ENCODE measurements around the gene LIN54. TPM values are rescaled to one million over a fixed set of nuclear protein-coding genes. Genes with fewer than 3 reads are reported as not detected.

LIN54 gene
- total and polyA plus RNA-seq, 2 of the 13 experiments (the other 11 are each of a cell fraction or from before 2014, with no cell fraction given), result 25.2 to 32.9 TPM

- peak; percentile 87; the same call in 1 of the 2 replicates for TF ChIP-seq ZBTB4 (CRISPR knock-in tag; IDR thresholded peaks at IDR 0.05; ENCODE audit: borderline replicate concordance)
- TF ChIP-seq HNRNPLL (IDR thresholded peaks at IDR 0.05; ENCODE audit: low read depth, low read length, poor library complexity, severe bottlenecking), result peak; percentile 96
- peak; percentile 86 for TF ChIP-seq PRDM10 (CRISPR knock-in tag; IDR thresholded peaks at IDR 0.05; ENCODE audit: low read depth)
- peak; percentile 91; the same call in 1 of the 2 replicates for TF ChIP-seq ZNF142 (CRISPR knock-in tag; IDR thresholded peaks at IDR 0.05)
- peak; percentile 62; the same call in 1 of the 2 replicates for TF ChIP-seq ZNF546 (CRISPR knock-in tag; conservative IDR thresholded peaks at IDR 0.05)
- no peak for TF ChIP-seq SRSF9 (IDR thresholded peaks at IDR 0.05; ENCODE audit: borderline replicate concordance, insufficient read depth, low read depth, low read length, poor library complexity, severe bottlenecking)
- TF ChIP-seq ELF3 (CRISPR knock-in tag; IDR thresholded peaks at IDR 0.05), result peak; percentile 98
- no peak for TF ChIP-seq ZNF24 (IDR thresholded peaks at IDR 0.05)
- TF ChIP-seq TBX2 (CRISPR knock-in tag; IDR thresholded peaks at IDR 0.05; ENCODE audit: borderline replicate concordance), result peak; percentile 93
- TF ChIP-seq ZNF850 (CRISPR knock-in tag; conservative IDR thresholded peaks at IDR 0.05), result peak; percentile 89; the same call in 1 of the 2 replicates
- peak; percentile 95 for TF ChIP-seq ARID2 (CRISPR knock-in tag; IDR thresholded peaks at IDR 0.05; ENCODE audit: borderline replicate concordance)
- peak; percentile 78 for TF ChIP-seq RXRB (CRISPR knock-in tag; IDR thresholded peaks at IDR 0.05; ENCODE audit: borderline replicate concordance)
- TF ChIP-seq NFKB2 (CRISPR knock-in tag; IDR thresholded peaks at IDR 0.05; ENCODE audit: borderline replicate concordance), result peak; percentile 81; the same call in 1 of the 2 replicates
- peak; percentile 90 for TF ChIP-seq IRX3 (CRISPR knock-in tag; IDR thresholded peaks at IDR 0.05; ENCODE audit: borderline replicate concordance, low read depth)
These were observed 119.5 kb downstream of the LIN54 start, which contains the start of gene SEC31A (continued) for GRCh38 chr4:82890901-82891706.
